Stimulated activated CD4-positive, alpha-beta T cell treated with anti-CD3 and anti-CD28 coated beads, Interleukin-2, amount 100 ng/mL, for 4 hours (primary cell): ENCODE data around the gene THRB.

Experiments
- DNase-seq: peaks from one replicate; pipeline ENCODE4 v3.0.0-alpha.2; 2020; ENCODE audit warnings: low read depth

Gene THRB

GRCh38 chr3:24377218-24377993 lies 117.2 kb downstream of the THRB start:
- DNase-seq: no peak

- DNase-seq: no peak
These were observed 118.7 kb downstream of the THRB start for GRCh38 chr3:24375947-24376384.

GRCh38 chr3:24374801-24375200 lies 119.8 kb downstream of the THRB start:
- DNase-seq: no peak

DNA sequence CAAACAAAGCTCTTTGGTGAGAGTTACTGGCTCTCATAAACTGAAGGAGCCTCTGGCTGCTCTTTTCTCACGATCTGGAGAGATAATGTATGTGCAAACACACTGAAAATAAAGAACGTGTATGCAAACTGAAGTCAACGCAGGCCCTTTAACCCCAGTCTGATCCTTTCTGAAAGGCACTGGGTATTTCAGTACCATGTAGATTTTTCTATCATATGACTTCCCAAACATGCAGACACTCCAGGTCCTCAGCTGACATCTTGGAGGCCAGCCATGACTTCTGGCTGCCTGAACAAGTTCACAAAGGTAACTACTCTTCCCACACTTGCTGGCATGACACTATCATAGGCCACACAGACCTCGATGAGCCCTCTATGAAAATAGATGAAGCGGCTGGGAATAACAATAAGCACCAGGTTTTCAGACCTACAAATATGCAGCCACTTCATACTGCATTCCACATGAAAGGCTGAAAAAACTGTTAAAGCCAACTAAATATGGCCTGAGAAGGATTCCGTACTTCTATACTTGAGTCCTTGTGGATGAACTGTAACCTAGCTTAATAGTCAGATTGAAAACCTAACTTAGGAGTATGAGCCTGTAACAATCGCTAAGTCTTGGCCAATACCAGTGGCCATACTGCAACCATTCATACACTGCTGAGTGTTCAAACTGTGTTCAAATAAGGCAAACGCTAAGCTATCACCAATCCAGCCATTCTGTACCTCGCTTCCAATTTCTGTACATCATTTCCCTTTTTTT lies 121.3 kb downstream of the THRB start:
- DNase-seq: no peak

DNA sequence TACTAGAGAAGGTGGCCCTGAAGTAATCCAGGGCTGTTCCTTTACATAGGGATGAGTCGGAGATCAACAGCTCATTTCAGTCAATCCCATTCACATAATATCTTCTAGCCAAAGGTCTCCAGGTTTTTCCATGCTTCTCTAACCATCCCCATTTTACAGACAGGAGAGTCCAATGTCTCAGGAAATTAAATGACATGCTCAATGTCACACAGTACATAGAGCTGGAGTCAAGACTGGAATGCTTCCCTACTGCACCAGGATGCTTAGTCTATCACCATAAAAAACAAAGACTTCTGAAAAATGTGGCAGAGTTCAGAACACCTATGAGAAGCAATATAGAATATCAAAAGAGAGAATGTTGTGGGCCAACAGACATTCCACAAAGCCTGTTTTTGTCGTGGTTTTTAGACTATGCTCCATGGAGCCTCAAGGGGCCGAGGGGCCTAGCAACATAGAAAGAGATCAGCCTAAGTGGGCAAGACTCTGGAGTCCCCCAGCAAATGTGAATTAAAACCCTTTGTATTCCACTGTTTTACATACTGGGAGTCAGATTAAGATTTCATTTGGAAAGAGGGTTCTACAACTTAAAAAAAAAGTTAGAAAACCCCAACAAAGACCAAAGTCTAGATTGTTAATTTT lies 122.0 kb downstream of the THRB start:
- no peak for DNase-seq

GRCh38 chr3:24370352-24371090 lies 124.1 kb downstream of the THRB start:
- DNase-seq: no peak

GRCh38 chr3:24368605-24369004 lies 126.0 kb downstream of the THRB start:
- DNase-seq: no peak

DNA sequence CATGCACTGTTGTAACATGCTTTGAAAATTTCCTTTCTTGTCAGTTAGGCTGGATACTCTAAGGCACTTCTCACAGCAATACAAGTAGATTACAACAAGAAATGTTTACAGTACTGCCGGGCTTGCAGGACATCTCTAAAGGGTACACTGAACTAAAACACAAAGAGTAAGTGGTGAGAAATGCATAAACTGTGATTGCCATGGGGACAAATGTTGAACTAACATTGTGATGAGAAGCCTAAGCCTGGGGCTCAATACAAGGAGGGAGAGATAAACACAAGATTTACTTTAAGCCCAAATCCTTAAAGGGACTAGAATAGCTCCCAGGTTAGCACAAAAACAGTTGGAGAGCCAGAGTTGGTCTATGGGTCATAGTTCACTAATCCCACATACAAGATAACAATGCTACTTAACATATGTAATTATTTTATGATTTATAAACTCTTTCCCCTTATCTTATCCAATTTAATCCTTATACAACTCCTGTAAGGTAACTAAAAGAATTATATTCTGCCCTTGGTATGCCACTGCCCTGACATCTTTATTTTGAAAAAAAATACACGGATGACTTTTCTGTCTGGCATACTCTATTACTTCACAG lies 126.9 kb downstream of the THRB start:
- no peak for DNase-seq

- no peak for DNase-seq
These were observed 127.4 kb downstream of the THRB start for GRCh38 chr3:24367216-24367615.

DNA sequence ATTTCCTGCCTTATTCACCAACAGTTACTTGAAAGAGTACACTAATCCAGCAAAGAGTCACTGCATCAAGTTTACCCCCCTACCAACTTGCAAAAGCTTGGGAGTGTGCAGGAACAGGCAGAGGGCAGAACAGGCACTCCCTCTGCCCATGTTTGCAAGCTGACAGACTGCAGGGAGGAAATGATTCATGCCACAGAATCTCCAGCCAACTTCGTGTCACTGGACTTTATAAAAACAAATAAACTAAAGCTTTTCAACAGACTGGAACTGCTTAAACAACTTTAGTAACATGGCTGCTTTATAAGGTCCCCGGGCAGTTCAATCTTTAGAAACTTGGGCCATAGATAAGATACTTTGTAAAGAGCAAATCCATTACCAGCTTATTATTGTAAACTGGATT lies 129.5 kb downstream of the THRB start:
- DNase-seq: no peak

DNA sequence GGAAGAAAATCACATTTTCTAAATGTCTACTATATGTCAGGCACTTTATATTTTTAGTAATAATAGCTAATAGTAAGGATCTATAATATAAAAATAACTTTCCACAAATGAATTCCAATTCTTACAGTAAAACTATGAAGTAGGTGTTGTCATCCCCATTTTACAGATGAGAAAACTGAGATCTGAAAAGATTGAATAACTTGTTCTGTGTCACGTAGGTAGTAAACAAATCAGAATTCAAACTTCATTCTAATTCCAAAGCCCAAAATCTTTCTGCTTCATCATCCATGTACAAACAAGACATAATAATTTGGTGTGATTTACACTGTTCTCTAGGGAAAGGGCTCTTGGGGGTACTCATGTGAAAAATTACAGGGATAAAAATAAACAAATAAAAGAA lies 130.3 kb downstream of the THRB start:
- DNase-seq: no peak

GRCh38 chr3:24363242-24363641 lies 131.4 kb downstream of the THRB start:
- no peak for DNase-seq

GRCh38 chr3:24361623-24362022 lies 133.0 kb downstream of the THRB start:
- no peak for DNase-seq

DNA sequence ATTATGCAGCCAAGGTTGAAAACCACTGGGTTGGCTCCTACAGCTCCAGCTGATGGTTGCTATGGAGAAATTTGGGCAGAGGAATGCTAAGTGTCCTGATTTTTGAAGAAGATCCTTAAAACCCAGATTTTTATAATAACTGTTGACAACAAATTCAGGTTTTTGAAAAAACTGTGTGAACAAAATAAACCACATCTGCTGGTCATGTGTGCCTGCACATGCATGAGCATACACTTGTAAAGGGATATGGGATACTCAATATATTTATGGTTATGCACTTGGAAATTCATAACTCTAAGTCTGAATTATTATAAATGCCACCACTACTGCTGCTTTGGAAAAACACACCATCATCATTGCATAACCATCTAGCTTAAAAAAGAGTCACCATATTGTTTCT lies 133.7 kb downstream of the THRB start:
- no peak for DNase-seq

DNA sequence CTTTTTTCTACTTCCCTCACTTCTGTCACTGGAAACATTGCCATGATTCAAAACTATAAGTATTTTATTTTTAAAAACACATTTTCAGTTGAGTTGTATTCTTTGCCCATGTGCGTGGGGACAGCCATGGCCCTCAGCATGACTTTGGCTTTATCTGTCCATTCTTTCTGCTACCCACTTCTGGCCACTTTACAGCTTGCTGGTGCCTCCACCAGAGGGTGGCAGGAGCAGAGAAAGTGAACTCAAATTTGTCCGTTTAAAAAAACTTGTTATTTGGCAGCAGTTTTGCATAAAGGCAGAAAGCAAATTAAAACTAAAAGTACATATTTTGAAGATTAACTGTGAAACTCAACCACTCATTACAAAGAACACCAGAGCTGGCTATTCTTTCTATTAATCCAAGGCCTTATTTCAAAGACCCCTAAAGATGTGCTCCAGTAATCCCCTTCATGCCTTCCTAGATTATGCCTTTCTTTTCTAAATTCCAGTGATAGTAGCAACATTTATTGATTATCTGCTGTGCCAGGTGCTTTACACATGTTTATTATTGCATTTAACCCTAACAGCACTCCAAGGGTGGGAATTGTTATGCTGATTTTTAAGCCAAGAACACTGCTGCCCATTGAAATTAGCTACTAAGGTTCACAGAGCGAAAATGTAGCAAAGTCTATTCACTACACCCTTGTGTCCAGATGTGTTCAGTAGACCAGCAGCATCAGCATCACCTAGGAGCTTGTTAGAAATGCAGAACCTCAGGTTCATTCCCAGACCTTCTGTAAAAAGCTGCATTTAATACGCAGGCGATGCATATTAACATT lies 134.8 kb downstream of the THRB start:
- no peak for DNase-seq

DNA sequence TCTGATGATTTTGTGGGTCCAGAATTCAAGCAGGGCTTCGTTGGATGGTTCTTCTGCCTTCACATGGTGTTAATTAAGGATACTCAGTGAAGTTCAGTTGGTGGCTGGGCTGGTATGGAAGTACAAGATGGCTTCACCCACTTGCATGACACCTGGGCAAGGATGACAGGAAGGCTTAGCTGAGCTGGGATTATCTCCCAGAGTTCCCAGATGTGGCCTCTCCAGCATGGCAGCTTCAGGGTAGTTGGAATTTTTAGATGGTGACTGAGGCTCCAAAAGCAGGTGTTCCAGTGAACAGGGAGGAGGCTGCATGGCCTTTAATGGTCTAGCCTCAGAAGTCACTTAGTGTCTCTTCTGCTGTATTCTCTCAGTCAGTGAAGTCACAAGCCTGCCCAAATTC lies 135.5 kb downstream of the THRB start:
- DNase-seq: no peak

GRCh38 chr3:24357635-24358034 lies 137.0 kb downstream of the THRB start:
- DNase-seq: no peak

DNA sequence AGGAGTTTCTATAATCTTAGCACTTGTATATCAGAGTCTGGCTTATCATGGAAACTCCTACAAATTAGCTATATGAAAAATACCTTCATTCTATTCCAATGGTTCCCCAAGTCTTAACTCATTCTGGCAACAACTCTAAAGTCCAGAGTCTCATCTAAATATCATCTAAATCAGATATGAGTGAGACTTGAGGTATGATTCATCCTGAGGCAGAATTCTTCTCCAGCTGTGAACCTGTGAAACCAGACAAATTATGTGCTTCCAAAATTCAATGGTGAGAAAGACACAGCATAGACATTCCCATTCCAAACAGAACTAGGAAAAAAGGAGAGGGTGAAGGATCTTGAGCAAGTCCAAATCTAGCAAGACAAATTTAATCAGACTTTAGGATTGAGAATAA lies 138.8 kb downstream of the THRB start:
- no peak for DNase-seq

DNA sequence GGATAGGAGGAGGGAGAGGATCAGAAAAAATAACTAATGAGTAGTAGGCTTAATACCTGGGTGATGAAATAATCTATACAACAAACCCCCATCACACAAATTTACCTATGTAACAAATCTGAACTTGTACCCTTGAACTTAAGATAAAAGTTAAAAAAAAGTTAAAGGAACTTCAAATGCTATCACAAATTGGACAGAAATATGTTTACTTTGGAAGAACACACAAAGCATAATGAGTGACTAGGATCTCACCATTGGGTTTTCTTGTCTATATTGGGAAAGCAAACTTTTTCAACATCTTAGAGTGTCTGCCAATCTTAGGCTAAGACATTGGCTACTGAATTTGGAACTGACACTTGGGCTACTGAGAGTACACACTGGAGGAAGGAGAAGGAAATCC lies 140.4 kb downstream of the THRB start:
- DNase-seq: no peak

DNA sequence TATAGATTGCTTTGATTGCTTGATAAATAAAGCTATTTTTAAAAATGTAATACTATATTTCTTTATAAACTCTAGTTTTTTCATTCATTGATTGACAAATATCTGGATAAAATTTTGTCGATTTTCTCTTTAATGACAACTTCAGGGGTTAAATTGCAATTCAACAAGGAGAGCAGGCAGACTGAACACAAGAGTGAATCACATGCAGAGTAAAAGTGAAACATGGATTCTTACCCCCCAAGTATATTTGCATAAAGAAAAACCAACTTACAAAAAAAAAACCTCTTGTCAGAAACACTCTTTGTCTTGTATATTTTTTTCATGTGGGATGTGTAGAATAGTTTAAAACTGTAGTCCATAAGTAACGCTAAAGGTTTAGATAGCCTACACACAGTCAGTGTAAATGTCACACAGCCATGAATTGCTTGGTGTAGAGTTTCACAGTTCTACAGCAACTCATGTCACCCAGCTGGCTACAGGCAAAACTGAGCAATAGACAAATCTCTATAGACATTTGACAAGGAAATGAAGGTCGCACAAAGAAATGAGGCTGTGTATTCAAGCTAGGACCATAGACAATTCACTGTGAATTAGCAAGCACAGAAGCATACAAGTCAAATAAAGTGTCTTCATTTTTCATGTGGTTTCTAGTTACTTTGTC lies 141.6 kb downstream of the THRB start:
- DNase-seq: no peak
